ENCODE measurements around the gene PPP1R13B.
"Not testable (repeated sequence)": the region's sequence is repeated elsewhere in the genome, so short reads cannot be mapped to it uniquely, and the experiment has no call there.

PPP1R13B gene

GRCh38 chr14:103802356-103802755 lies 45.0 kb downstream of the PPP1R13B start:
- no peak for DNase-seq (ENCODE audit: low spot score)
- no peak for TF ChIP-seq CTCF (IDR thresholded peaks at IDR 0.05; ENCODE audit: extremely low read depth, missing control alignments)

GRCh38 chr14:103801459-103801858 lies 45.9 kb downstream of the PPP1R13B start:
- no peak for TF ChIP-seq CTCF (IDR thresholded peaks at IDR 0.05; ENCODE audit: extremely low read depth, missing control alignments)
- no peak for DNase-seq (ENCODE audit: low spot score)

GRCh38 chr14:103793192-103793591 lies 54.2 kb downstream of the PPP1R13B start:
- not testable (repeated sequence) for DNase-seq (ENCODE audit: low spot score)

- no peak for TF ChIP-seq CTCF (IDR thresholded peaks at IDR 0.05; ENCODE audit: extremely low read depth, missing control alignments)
Measured at GRCh38 chr14:103788086-103788485, 59.3 kb downstream of the PPP1R13B start.

GRCh38 chr14:103782376-103782775 lies 65.0 kb downstream of the PPP1R13B start:
- no peak for DNase-seq (ENCODE audit: low spot score)
- TF ChIP-seq CTCF (IDR thresholded peaks at IDR 0.05; ENCODE audit: extremely low read depth, missing control alignments): no peak

More at GRCh38 chr14:103788086-103788485, 59.3 kb downstream of the PPP1R13B start:
- DNase-seq (ENCODE audit: low spot score): no peak

GRCh38 chr14:103776319-103776718 lies 71.1 kb downstream of the PPP1R13B start:
- DNase-seq (ENCODE audit: low spot score): not testable (repeated sequence)

- no peak for TF ChIP-seq CTCF (IDR thresholded peaks at IDR 0.05; ENCODE audit: extremely low read depth, missing control alignments)
- no peak for DNase-seq (ENCODE audit: low spot score)
Measured at GRCh38 chr14:103775506-103775905, 71.9 kb downstream of the PPP1R13B start.

GRCh38 chr14:103773521-103773920 lies 73.9 kb downstream of the PPP1R13B start:
- TF ChIP-seq CTCF (IDR thresholded peaks at IDR 0.05; ENCODE audit: extremely low read depth, missing control alignments): no peak

More at GRCh38 chr14:103773521-103773920, 73.9 kb downstream of the PPP1R13B start:
- no peak for DNase-seq (ENCODE audit: low spot score)

Data from GM20000 (cell line).